Panc1 (cell line): ENCODE data around the gene CTDSP1. TPM values are rescaled to one million over a fixed set of nuclear protein-coding genes. Genes with fewer than 3 reads are reported as not detected.
A peak's percentile ranks its signal among the peaks of the same experiment; 100 is the strongest.

ENCODE experiments used
- ATAC-seq: fragments of 200-7000 bp; cut with Tn5 transposase; 2 replicates; pipeline ENCODE4 v1.9.1; 2020; ENCODE audit warnings: mild to moderate bottlenecking, moderate library complexity
- BruUV-seq: library from RNA; stranded (reverse); fragments of 400-500 nt; replicated peaks from 2 replicates; lab custom pipeline; 2021; lab: Mats Ljungman, UMichigan
- CTCF ChIA-PET: fragments of 300-600 bp; sonication (Branson Sonifier 250); formaldehyde crosslinking; loops from one replicate; lab custom pipeline; 2022; ENCODE audit warnings: antibody characterized with exemption; lab: Charles Lee
- POLR2A ChIA-PET: fragments of 300-600 bp; sonication (Branson Sonifier 250); formaldehyde crosslinking; loops from one replicate; lab custom pipeline; 2022; ENCODE audit warnings: antibody characterized with exemption; lab: Charles Lee
- DNase-seq: peaks from one replicate; pipeline ENCODE4 v3.0.0-alpha.2; 2010; ENCODE audit warnings: low read depth, low spot score
- H3K27ac ChIP-seq: 2 replicates; pipeline ENCODE4 v1.5.1; 2011; ENCODE audit warnings: mild to moderate bottlenecking, low read length, inconsistent platforms
- H3K27me3 ChIP-seq: fragments of 200-500 bp; sonication (Bioruptor generic); 2 replicates; pipeline ENCODE4 v1.6.0; 2014; ENCODE audit warnings: low read length, inconsistent platforms; ENCODE audit not compliant: control insufficient read depth, insufficient read depth
- H3K36me3 ChIP-seq: fragments of 200-500 bp; sonication (Bioruptor generic); 2 replicates; pipeline ENCODE4 v1.5.1; 2014; ENCODE audit warnings: inconsistent platforms, mild to moderate bottlenecking, low read length, moderate library complexity; ENCODE audit not compliant: control insufficient read depth, insufficient read depth
- H3K4me1 ChIP-seq: 2 replicates; pipeline ENCODE4 v1.5.1; 2011; ENCODE audit warnings: inconsistent platforms, mild to moderate bottlenecking, low read length, moderate library complexity; ENCODE audit not compliant: control insufficient read depth, insufficient read depth
- H3K4me3 ChIP-seq, 2 experiments: 2 replicates each; pipeline ENCODE4 v1.5.1; 2011 to 2012; ENCODE audit warnings: low read depth in 2 of 2, low read length in 2 of 2, mild to moderate bottlenecking in 2 of 2, inconsistent platforms in 1 of 2, moderate library complexity in 1 of 2
- H3K9me3 ChIP-seq: fragments of 200-500 bp; sonication (Bioruptor generic); 2 replicates; pipeline ENCODE4 v1.5.1; 2014; ENCODE audit warnings: low read depth, mild to moderate bottlenecking, inconsistent platforms, low read length, moderate library complexity; ENCODE audit not compliant: control insufficient read depth, insufficient read depth
- POLR2AphosphoS5 ChIP-seq: IDR thresholded peaks from 2 replicates; pipeline ENCODE4 v1.6.1; 2012; ENCODE audit warnings: mild to moderate bottlenecking, low read depth, low read length, moderate library complexity
- SIN3A ChIP-seq: IDR thresholded peaks from 2 replicates; pipeline ENCODE4 v1.6.1; 2012; ENCODE audit warnings: low read depth, mild to moderate bottlenecking, low read length, moderate library complexity, borderline replicate concordance; ENCODE audit not compliant: insufficient read depth
- TCF7L2 ChIP-seq: IDR thresholded peaks from 2 replicates; pipeline ENCODE4 v1.6.1; 2011; ENCODE audit warnings: mild to moderate bottlenecking, low read depth, low read length, inconsistent platforms
- in situ Hi-C: cut with HindIII; loops from 2 replicates; pipeline ENCODE4 v1.10.0; 2016; ENCODE audit warnings: low sequenced_read_pairs, low pct_unique_long_range_greater_than_20kb
- intact Hi-C: fragments of 100-400 bp; cut with micrococcal nuclease; formaldehyde crosslinking; loops from one replicate; pipeline ENCODE4 v1.10.0; 2022; ENCODE audit not compliant: unreplicated experiment
- total RNA-seq: library from RNA; stranded (reverse); gene quantifications from one replicate; pipeline ENCODE4 v1.2.1, GENCODE V29; 2021; ENCODE audit not compliant: unreplicated experiment
- TF ChIP-seq, protein P1 (sequence below): fragments of 450-650 bp; IDR thresholded peaks from 2 replicates; pipeline ENCODE4 v1.5.1; 2017; ENCODE audit warnings: mild to moderate bottlenecking
- TF ChIP-seq, protein P2 (sequence below), 2 experiments: IDR thresholded peaks; 2 replicates each; pipeline ENCODE4 v1.6.1; 2011 to 2012; ENCODE audit warnings: low read depth in 2 of 2, control low read depth in 1 of 2, low read length in 1 of 2, mild to moderate bottlenecking in 1 of 2, moderate library complexity in 1 of 2; ENCODE audit not compliant: insufficient read depth in 1 of 2

CTDSP1 gene
- total RNA-seq, 1 experiment from 2014 or later, result 128 TPM

DNA sequence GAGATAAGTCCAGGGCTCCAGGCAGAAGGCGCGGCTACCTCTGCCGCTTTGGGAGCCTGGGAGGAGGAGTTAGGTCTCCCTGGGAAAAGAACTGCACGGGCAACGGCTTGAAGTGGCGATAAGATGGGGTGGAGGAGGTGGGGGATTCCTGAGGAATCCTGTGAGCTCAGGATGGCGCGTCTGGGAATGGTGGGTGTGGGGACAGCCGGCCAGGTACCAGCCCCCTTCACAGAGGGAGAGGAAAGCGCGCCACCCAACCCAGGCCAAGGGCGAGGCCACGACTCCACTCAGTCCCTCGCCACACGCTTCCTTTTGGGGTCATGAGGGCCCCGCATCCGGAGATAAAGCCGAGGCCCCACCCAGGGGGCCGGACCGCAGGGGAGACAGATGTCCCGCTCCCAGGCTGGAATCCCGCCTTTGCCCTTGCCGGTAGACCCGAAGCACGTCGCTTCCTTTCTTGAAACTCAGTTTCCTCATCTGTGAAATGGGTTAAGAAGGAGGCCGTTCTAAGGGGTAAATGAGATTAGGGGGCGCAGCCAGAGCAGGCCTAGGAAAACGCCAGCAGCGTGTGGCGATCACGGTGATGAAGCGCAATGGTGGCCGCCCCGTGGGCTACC, 1.7 kb upstream of the CTDSP1 start:
- TF ChIP-seq, protein P1, sequence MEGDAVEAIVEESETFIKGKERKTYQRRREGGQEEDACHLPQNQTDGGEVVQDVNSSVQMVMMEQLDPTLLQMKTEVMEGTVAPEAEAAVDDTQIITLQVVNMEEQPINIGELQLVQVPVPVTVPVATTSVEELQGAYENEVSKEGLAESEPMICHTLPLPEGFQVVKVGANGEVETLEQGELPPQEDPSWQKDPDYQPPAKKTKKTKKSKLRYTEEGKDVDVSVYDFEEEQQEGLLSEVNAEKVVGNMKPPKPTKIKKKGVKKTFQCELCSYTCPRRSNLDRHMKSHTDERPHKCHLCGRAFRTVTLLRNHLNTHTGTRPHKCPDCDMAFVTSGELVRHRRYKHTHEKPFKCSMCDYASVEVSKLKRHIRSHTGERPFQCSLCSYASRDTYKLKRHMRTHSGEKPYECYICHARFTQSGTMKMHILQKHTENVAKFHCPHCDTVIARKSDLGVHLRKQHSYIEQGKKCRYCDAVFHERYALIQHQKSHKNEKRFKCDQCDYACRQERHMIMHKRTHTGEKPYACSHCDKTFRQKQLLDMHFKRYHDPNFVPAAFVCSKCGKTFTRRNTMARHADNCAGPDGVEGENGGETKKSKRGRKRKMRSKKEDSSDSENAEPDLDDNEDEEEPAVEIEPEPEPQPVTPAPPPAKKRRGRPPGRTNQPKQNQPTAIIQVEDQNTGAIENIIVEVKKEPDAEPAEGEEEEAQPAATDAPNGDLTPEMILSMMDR, result no peak
- TF ChIP-seq POLR2AphosphoS5, result peak; percentile 72
- peak; percentile 54; the same call in 1 of the 2 replicates for TF ChIP-seq TCF7L2
- no TSS peak for BruUV-seq
- POLR2A ChIA-PET, result no interaction called here
- Histone ChIP-seq H3K36me3 (no peaks in the 10 kb centered on the region; the same call in none of the 2 replicates), H3K4me3 (peak overlapping the region; percentile 72 to 76), H3K27me3 (no peaks in the 10 kb centered on the region), H3K27ac (peak overlapping the region; percentile 99), H3K4me1 (peaks cover 42% of the 10 kb centered on the region), H3K9me3 (no peaks in the 10 kb centered on the region)
- ATAC-seq (peak; percentile 32), DNase-seq (no peak)
- intact Hi-C loops (loop anchor here (2.0 kb wide), 1 partner anchor 97 kb away; no protein-coding TSS in a partner anchor), in situ Hi-C loops (no loop called here)
- CTCF ChIA-PET, result interaction anchor here (0.8 kb wide), 1 partner anchor 10 kb away, joined by 6 read pairs; no protein-coding TSS in a partner anchor

- intact Hi-C loops, result no loop called here
- CTCF ChIA-PET, result no interaction called here
- TSS peak; percentile 41 for BruUV-seq
Observed at GRCh38 chr2:218398437-218399390, 954 bp upstream of the CTDSP1 start.

More at GRCh38 chr2:218398437-218399390, 954 bp upstream of the CTDSP1 start:
- no peaks in the 10 kb centered on the region for H3K27me3 ChIP-seq
- no peaks in the 10 kb centered on the region for H3K9me3 ChIP-seq
- peak overlapping the region; percentile 99 for H3K27ac ChIP-seq
- DNase-seq (no peak), ATAC-seq (peak; percentile 35)
- no peak for TF ChIP-seq SIN3A
- TF ChIP-seq, protein P2, sequence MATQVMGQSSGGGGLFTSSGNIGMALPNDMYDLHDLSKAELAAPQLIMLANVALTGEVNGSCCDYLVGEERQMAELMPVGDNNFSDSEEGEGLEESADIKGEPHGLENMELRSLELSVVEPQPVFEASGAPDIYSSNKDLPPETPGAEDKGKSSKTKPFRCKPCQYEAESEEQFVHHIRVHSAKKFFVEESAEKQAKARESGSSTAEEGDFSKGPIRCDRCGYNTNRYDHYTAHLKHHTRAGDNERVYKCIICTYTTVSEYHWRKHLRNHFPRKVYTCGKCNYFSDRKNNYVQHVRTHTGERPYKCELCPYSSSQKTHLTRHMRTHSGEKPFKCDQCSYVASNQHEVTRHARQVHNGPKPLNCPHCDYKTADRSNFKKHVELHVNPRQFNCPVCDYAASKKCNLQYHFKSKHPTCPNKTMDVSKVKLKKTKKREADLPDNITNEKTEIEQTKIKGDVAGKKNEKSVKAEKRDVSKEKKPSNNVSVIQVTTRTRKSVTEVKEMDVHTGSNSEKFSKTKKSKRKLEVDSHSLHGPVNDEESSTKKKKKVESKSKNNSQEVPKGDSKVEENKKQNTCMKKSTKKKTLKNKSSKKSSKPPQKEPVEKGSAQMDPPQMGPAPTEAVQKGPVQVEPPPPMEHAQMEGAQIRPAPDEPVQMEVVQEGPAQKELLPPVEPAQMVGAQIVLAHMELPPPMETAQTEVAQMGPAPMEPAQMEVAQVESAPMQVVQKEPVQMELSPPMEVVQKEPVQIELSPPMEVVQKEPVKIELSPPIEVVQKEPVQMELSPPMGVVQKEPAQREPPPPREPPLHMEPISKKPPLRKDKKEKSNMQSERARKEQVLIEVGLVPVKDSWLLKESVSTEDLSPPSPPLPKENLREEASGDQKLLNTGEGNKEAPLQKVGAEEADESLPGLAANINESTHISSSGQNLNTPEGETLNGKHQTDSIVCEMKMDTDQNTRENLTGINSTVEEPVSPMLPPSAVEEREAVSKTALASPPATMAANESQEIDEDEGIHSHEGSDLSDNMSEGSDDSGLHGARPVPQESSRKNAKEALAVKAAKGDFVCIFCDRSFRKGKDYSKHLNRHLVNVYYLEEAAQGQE (IDR thresholded peaks at IDR 0.05; ENCODE audit: insufficient read depth in 1 of 2, low read depth in 2 of 2, low read length in 1 of 2), result no peak; a peak in 1 of 4 replicates
- TF ChIP-seq, protein P1, result no peak
- no peak; the same call in 1 of the 2 replicates for TF ChIP-seq POLR2AphosphoS5
- no peak for TF ChIP-seq TCF7L2
- POLR2A ChIA-PET, result no interaction called here
- peak overlapping the region; percentile 72 to 76 for H3K4me3 ChIP-seq
- in situ Hi-C loops, result no loop called here
- H3K36me3 ChIP-seq, result no peaks in the 10 kb centered on the region; the same call in none of the 2 replicates
- H3K4me1 ChIP-seq, result peaks cover 49% of the 10 kb centered on the region
